ENCODE data around the gene MAOA. TPM values are rescaled to one million over a fixed set of nuclear protein-coding genes. Genes with fewer than 3 reads are reported as not detected.

Gene MAOA
- total and polyA plus RNA-seq, 2 experiments from 2014 or later = 54.0 to 110 TPM

DNA sequence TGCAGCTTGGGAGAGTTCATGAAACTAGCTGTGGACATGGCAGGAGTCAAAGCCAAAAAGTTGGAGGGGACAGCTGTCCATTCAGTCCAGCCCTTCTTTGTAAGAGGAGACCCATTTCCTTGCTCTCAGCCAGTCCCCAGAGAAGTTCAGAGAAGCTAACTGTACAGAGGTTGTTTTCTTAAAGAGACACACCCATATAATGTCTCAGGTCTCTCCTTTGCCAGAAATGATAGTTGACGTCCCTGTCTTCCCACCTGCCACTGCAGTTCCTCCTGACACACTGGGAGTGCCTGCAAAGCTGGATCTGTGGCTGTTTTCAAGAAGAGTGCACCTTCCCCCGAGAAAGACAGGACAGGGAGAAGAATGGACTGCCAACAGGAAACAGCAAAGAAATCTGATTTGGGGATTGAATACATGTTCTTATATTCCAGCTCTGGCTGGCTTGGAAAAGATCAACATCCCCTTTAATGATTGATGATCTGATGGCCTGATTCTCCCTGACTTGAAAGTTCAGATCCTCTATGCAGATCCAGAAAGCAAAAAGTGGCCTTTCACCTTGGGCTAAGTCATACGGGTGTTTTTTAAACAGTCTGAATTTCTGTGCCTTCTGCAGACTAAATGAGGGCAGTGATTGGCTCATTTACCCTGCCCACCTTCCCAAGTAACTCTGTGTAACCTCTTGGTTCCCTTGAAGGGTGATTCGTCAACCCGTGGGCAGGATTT, 87.2 kb downstream of the MAOA start:
- H3K27ac ChIP-seq = no peak overlapping the region

DNA sequence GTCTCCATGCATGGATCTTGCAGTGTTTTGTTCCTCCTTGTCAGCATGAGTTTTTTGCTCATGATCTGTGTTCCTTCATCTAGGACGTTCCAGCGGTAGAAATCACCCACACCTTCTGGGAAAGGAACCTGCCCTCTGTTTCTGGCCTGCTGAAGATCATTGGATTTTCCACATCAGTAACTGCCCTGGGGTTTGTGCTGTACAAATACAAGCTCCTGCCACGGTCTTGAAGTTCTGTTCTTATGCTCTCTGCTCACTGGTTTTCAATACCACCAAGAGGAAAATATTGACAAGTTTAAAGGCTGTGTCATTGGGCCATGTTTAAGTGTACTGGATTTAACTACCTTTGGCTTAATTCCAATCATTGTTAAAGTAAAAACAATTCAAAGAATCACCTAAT, 88.2 kb downstream of the MAOA start:
- no peaks in the 10 kb centered on the region for H3K27me3 ChIP-seq
- H3K4me2 ChIP-seq = no peak overlapping the region
- H2AFZ ChIP-seq = no peak overlapping the region
- no peaks in the 10 kb centered on the region for H3K9me2 ChIP-seq (replicated peaks; ENCODE audit: insufficient read depth)
- no peaks in the 10 kb centered on the region for H3K79me2 ChIP-seq
- H3K9me3 ChIP-seq (ENCODE audit: low read depth) = no peaks in the 10 kb centered on the region
- TF ChIP-seq EZH2 (IDR thresholded peaks at IDR 0.05; ENCODE audit: borderline replicate concordance) = no peak
- TF ChIP-seq, protein P1, sequence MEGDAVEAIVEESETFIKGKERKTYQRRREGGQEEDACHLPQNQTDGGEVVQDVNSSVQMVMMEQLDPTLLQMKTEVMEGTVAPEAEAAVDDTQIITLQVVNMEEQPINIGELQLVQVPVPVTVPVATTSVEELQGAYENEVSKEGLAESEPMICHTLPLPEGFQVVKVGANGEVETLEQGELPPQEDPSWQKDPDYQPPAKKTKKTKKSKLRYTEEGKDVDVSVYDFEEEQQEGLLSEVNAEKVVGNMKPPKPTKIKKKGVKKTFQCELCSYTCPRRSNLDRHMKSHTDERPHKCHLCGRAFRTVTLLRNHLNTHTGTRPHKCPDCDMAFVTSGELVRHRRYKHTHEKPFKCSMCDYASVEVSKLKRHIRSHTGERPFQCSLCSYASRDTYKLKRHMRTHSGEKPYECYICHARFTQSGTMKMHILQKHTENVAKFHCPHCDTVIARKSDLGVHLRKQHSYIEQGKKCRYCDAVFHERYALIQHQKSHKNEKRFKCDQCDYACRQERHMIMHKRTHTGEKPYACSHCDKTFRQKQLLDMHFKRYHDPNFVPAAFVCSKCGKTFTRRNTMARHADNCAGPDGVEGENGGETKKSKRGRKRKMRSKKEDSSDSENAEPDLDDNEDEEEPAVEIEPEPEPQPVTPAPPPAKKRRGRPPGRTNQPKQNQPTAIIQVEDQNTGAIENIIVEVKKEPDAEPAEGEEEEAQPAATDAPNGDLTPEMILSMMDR (IDR thresholded peaks at IDR 0.05; ENCODE audit: poor library complexity) = no peak
- no peak for TF ChIP-seq EZH2phosphoT487 (IDR thresholded peaks at IDR 0.05; ENCODE audit: low read depth, severe bottlenecking, unreplicated experiment)
- WGBS (ENCODE audit: low lambda C conversion rate, missing lambda C conversion rate) = 69% methylated on average over 3 of the region's 3 CpGs
- H3K4me1 ChIP-seq (ENCODE audit: insufficient read depth) = peaks cover 4% of the 10 kb centered on the region
- DNase-seq (ENCODE audit: low spot score) = no peak
- no peaks in the 10 kb centered on the region for H4K20me1 ChIP-seq (ENCODE audit: insufficient read depth, poor library complexity, severe bottlenecking)
- H3K36me3 ChIP-seq (replicated peaks; ENCODE audit: insufficient read depth, low read depth) = no peaks in the 10 kb centered on the region
- H3K27ac ChIP-seq = no peak overlapping the region
- H3K4me3 ChIP-seq = no peak overlapping the region

More for the DNA sequence above, 87.2 kb downstream of the MAOA start:
- H3K27me3 ChIP-seq = no peaks in the 10 kb centered on the region
- no peak overlapping the region for H2AFZ ChIP-seq
- TF ChIP-seq, protein P1 (IDR thresholded peaks at IDR 0.05; ENCODE audit: poor library complexity) = no peak
- TF ChIP-seq EZH2 (IDR thresholded peaks at IDR 0.05; ENCODE audit: borderline replicate concordance) = no peak
- no peak for TF ChIP-seq EZH2phosphoT487 (IDR thresholded peaks at IDR 0.05; ENCODE audit: low read depth, severe bottlenecking, unreplicated experiment)
- H3K4me3 ChIP-seq = no peak overlapping the region
- no peaks in the 10 kb centered on the region for H4K20me1 ChIP-seq (ENCODE audit: insufficient read depth, poor library complexity, severe bottlenecking)
- WGBS (ENCODE audit: low lambda C conversion rate, missing lambda C conversion rate) = 76% methylated on average over 5 of the region's 5 CpGs
- H3K9me3 ChIP-seq (ENCODE audit: low read depth) = no peaks in the 10 kb centered on the region
- no peaks in the 10 kb centered on the region for H3K9me2 ChIP-seq (replicated peaks; ENCODE audit: insufficient read depth)
- peaks cover 4% of the 10 kb centered on the region for H3K4me1 ChIP-seq (ENCODE audit: insufficient read depth)
- no peaks in the 10 kb centered on the region for H3K79me2 ChIP-seq
- H3K36me3 ChIP-seq (replicated peaks; ENCODE audit: insufficient read depth, low read depth) = no peaks in the 10 kb centered on the region
- H3K4me2 ChIP-seq = no peak overlapping the region
- DNase-seq (ENCODE audit: low spot score) = no peak

GRCh38 chrX:43745938-43746721, 90.0 kb downstream of the MAOA start:
- WGBS (ENCODE audit: low lambda C conversion rate, missing lambda C conversion rate) = 77% methylated on average over 6 of the region's 6 CpGs
- Histone ChIP-seq H2AFZ (no peak overlapping the region), H3K4me3 (no peak overlapping the region), H3K9me3 (ENCODE audit: low read depth) (no peaks in the 10 kb centered on the region), H3K9me2 (replicated peaks; ENCODE audit: insufficient read depth) (no peaks in the 10 kb centered on the region), H3K4me2 (no peak overlapping the region), H3K36me3 (replicated peaks; ENCODE audit: insufficient read depth, low read depth) (no peaks in the 10 kb centered on the region), H3K79me2 (no peaks in the 10 kb centered on the region), H3K27me3 (no peaks in the 10 kb centered on the region), H4K20me1 (ENCODE audit: insufficient read depth, poor library complexity, severe bottlenecking) (no peaks in the 10 kb centered on the region), H3K27ac (no peak overlapping the region), H3K4me1 (ENCODE audit: insufficient read depth) (peaks cover 4% of the 10 kb centered on the region)
- TF ChIP-seq EZH2phosphoT487 (IDR thresholded peaks at IDR 0.05; ENCODE audit: low read depth, severe bottlenecking, unreplicated experiment) (no peak), EZH2 (IDR thresholded peaks at IDR 0.05; ENCODE audit: borderline replicate concordance) (no peak)
- TF ChIP-seq, protein P1 (IDR thresholded peaks at IDR 0.05; ENCODE audit: poor library complexity) = no peak
- no peak for DNase-seq (ENCODE audit: low spot score)
